Ectodermal cell (in vitro differentiated cells): ENCODE data around the gene KCNIP4.
A peak's percentile ranks its signal among the peaks of the same experiment; 100 is the strongest.

Experiments used
- H3K27ac ChIP-seq: 2 replicates; pipeline ENCODE4 v1.7.0; 2013; ENCODE audit warnings: mild to moderate bottlenecking, low read depth, low read length; ENCODE audit not compliant: insufficient read depth, poor library complexity, severe bottlenecking
- H3K27me3 ChIP-seq: 2 replicates; pipeline ENCODE4 v1.7.0; 2013; ENCODE audit warnings: mild to moderate bottlenecking, low read length; ENCODE audit not compliant: insufficient read depth, control insufficient read depth, poor library complexity, severe bottlenecking
- H3K36me3 ChIP-seq: one replicate; pipeline ENCODE4 v1.7.0; 2013; ENCODE audit warnings: low read length; ENCODE audit not compliant: control insufficient read depth, insufficient read depth
- H3K4me1 ChIP-seq: one replicate; pipeline ENCODE4 v1.7.0; 2013; ENCODE audit warnings: low read length; ENCODE audit not compliant: control insufficient read depth, insufficient read depth
- H3K4me3 ChIP-seq: 2 replicates; pipeline ENCODE4 v1.7.0; 2013; ENCODE audit warnings: low read depth, low read length, control low read depth; ENCODE audit not compliant: insufficient read depth
- H3K9me3 ChIP-seq: 2 replicates; pipeline ENCODE4 v1.7.0; 2013; ENCODE audit warnings: mild to moderate bottlenecking, low read length, moderate library complexity; ENCODE audit not compliant: control insufficient read depth
- WGBS, 2 experiments: methylation state at CpG; one replicate each; pipeline ENCODE4 v1.1.7; 2013; ENCODE audit warnings: missing lambda C conversion rate in 2 of 2; 5-methylcytosine and 5-hydroxymethylcytosine counted together

Gene KCNIP4

GRCh38 chr4:21304540-21304887, 644.1 kb downstream of the KCNIP4 start:
- no peaks in the 10 kb centered on the region for H3K9me3 ChIP-seq
- peak overlapping the region; percentile 56 for H3K4me3 ChIP-seq
- H3K4me1 ChIP-seq = no peaks in the 10 kb centered on the region
- H3K27ac ChIP-seq = no peak overlapping the region
- 13 to 29% methylated on average over 3 to 4 of the region's 4 CpGs for WGBS, 2 experiments
- no peaks in the 10 kb centered on the region for H3K36me3 ChIP-seq
- peaks cover 30% of the 10 kb centered on the region for H3K27me3 ChIP-seq

- H3K27me3 ChIP-seq = no peaks in the 10 kb centered on the region
- H3K9me3 ChIP-seq = no peaks in the 10 kb centered on the region
- H3K4me3 ChIP-seq = no peak overlapping the region
- no peaks in the 10 kb centered on the region for H3K36me3 ChIP-seq
- WGBS, 2 experiments = 86 to 94% methylated on average over 2 of the region's 2 CpGs
- no peaks in the 10 kb centered on the region for H3K4me1 ChIP-seq
- no peak overlapping the region for H3K27ac ChIP-seq
Measured at GRCh38 chr4:21290562-21290961, 658.0 kb downstream of the KCNIP4 start.

GRCh38 chr4:21276046-21276445, 672.5 kb downstream of the KCNIP4 start:
- Histone ChIP-seq H3K36me3 (no peaks in the 10 kb centered on the region), H3K4me1 (no peaks in the 10 kb centered on the region), H3K4me3 (no peak overlapping the region), H3K27ac (no peak overlapping the region), H3K9me3 (no peaks in the 10 kb centered on the region), H3K27me3 (no peaks in the 10 kb centered on the region)
- 94% methylated on average over 5 of the region's 5 CpGs for WGBS, 2 experiments

GRCh38 chr4:21271439-21272052, 677.0 kb downstream of the KCNIP4 start:
- 96 to 97% methylated on average over 4 of the region's 4 CpGs for WGBS, 2 experiments

GRCh38 chr4:21248331-21248730, 700.2 kb downstream of the KCNIP4 start:
- Histone ChIP-seq H3K36me3 (no peaks in the 10 kb centered on the region), H3K27ac (no peak overlapping the region), H3K4me3 (no peak overlapping the region), H3K4me1 (no peaks in the 10 kb centered on the region), H3K9me3 (no peaks in the 10 kb centered on the region), H3K27me3 (no peaks in the 10 kb centered on the region)
- WGBS, 2 experiments = 86 to 95% methylated on average over 4 of the region's 4 CpGs

More at GRCh38 chr4:21271439-21272052, 677.0 kb downstream of the KCNIP4 start:
- H3K27me3 ChIP-seq = no peaks in the 10 kb centered on the region
- no peaks in the 10 kb centered on the region for H3K4me1 ChIP-seq
- H3K27ac ChIP-seq = no peak overlapping the region
- H3K9me3 ChIP-seq = no peaks in the 10 kb centered on the region
- H3K36me3 ChIP-seq = no peaks in the 10 kb centered on the region
- H3K4me3 ChIP-seq = no peak overlapping the region

GRCh38 chr4:21242163-21242562, 706.4 kb downstream of the KCNIP4 start:
- no peaks in the 10 kb centered on the region for H3K9me3 ChIP-seq
- H3K4me1 ChIP-seq = no peaks in the 10 kb centered on the region

GRCh38 chr4:21226637-21227538, 721.7 kb downstream of the KCNIP4 start:
- Histone ChIP-seq H3K27me3 (no peaks in the 10 kb centered on the region), H3K4me1 (no peaks in the 10 kb centered on the region), H3K4me3 (no peak overlapping the region), H3K36me3 (no peaks in the 10 kb centered on the region), H3K9me3 (peaks cover 3% of the 10 kb centered on the region), H3K27ac (no peak overlapping the region)
- WGBS, 2 experiments = 94 to 95% methylated on average over 2 of the region's 2 CpGs

More at GRCh38 chr4:21242163-21242562, 706.4 kb downstream of the KCNIP4 start:
- Histone ChIP-seq H3K4me3 (no peak overlapping the region), H3K36me3 (no peaks in the 10 kb centered on the region), H3K27me3 (no peaks in the 10 kb centered on the region), H3K27ac (no peak overlapping the region)
- 92 to 94% methylated on average over 2 of the region's 2 CpGs for WGBS, 2 experiments

GRCh38 chr4:21211846-21212245, 736.7 kb downstream of the KCNIP4 start:
- H3K36me3 ChIP-seq = no peaks in the 10 kb centered on the region
- H3K4me3 ChIP-seq = no peak overlapping the region
- no peaks in the 10 kb centered on the region for H3K9me3 ChIP-seq
- no peaks in the 10 kb centered on the region for H3K27me3 ChIP-seq
- H3K27ac ChIP-seq = no peak overlapping the region
- H3K4me1 ChIP-seq = no peaks in the 10 kb centered on the region

- WGBS, 2 experiments = 79 to 97% methylated on average over 2 of the region's 2 CpGs
- no peaks in the 10 kb centered on the region for H3K36me3 ChIP-seq
- no peak overlapping the region for H3K4me3 ChIP-seq
- H3K9me3 ChIP-seq = no peaks in the 10 kb centered on the region
- H3K27me3 ChIP-seq = no peaks in the 10 kb centered on the region
- no peaks in the 10 kb centered on the region for H3K4me1 ChIP-seq
- H3K27ac ChIP-seq = no peak overlapping the region
Measured at GRCh38 chr4:21209860-21210259, 738.7 kb downstream of the KCNIP4 start.

- Histone ChIP-seq H3K27me3 (no peaks in the 10 kb centered on the region), H3K4me3 (no peak overlapping the region), H3K27ac (no peak overlapping the region), H3K36me3 (no peaks in the 10 kb centered on the region), H3K9me3 (no peaks in the 10 kb centered on the region), H3K4me1 (no peaks in the 10 kb centered on the region)
- WGBS, 2 experiments = 83 to 93% methylated on average over 6 of the region's 6 CpGs
Measured at GRCh38 chr4:21205821-21206531, 742.6 kb downstream of the KCNIP4 start.
